ENCODE measurements around the gene CDC45.
A peak's percentile ranks its signal among the peaks of the same experiment; 100 is the strongest.

Gene CDC45

GRCh38 chr22:19535001-19535400 lies 55.3 kb downstream of the CDC45 start:
- TF ChIP-seq MYC (IDR thresholded peaks at IDR 0.05; ENCODE audit: low read depth, low read length) (no peak), POLR2A (IDR thresholded peaks at IDR 0.05; ENCODE audit: extremely low read depth, insufficient read length) (no peak), CTCF (IDR thresholded peaks at IDR 0.05; ENCODE audit: low read depth, low read length) (no peak), MAX (IDR thresholded peaks at IDR 0.05; ENCODE audit: low read depth, low read length) (no peak)
- peak; percentile 43 for DNase-seq (ENCODE audit: low read depth)
- no peak overlapping the region for H3K4me3 ChIP-seq (ENCODE audit: low read depth, low read length)

GRCh38 chr22:19536564-19536963 lies 56.8 kb downstream of the CDC45 start:
- no peak for DNase-seq (ENCODE audit: low read depth)
- TF ChIP-seq POLR2A (IDR thresholded peaks at IDR 0.05; ENCODE audit: extremely low read depth, insufficient read length) (no peak), MYC (IDR thresholded peaks at IDR 0.05; ENCODE audit: low read depth, low read length) (no peak), CTCF (IDR thresholded peaks at IDR 0.05; ENCODE audit: low read depth, low read length) (no peak), MAX (IDR thresholded peaks at IDR 0.05; ENCODE audit: low read depth, low read length) (no peak)
- H3K4me3 ChIP-seq (ENCODE audit: low read depth, low read length): no peak overlapping the region

GRCh38 chr22:19537941-19538488 lies 58.3 kb downstream of the CDC45 start:
- H3K4me3 ChIP-seq (ENCODE audit: low read depth, low read length): no peak overlapping the region
- DNase-seq (ENCODE audit: low read depth): no peak
- no peak for TF ChIP-seq MAX (IDR thresholded peaks at IDR 0.05; ENCODE audit: low read depth, low read length)
- TF ChIP-seq MYC (IDR thresholded peaks at IDR 0.05; ENCODE audit: low read depth, low read length): no peak
- no peak for TF ChIP-seq POLR2A (IDR thresholded peaks at IDR 0.05; ENCODE audit: extremely low read depth, insufficient read length)
- no peak for TF ChIP-seq CTCF (IDR thresholded peaks at IDR 0.05; ENCODE audit: low read depth, low read length)

- no peak for TF ChIP-seq POLR2A (IDR thresholded peaks at IDR 0.05; ENCODE audit: extremely low read depth, insufficient read length)
- TF ChIP-seq CTCF (IDR thresholded peaks at IDR 0.05; ENCODE audit: low read depth, low read length): no peak
- TF ChIP-seq MAX (IDR thresholded peaks at IDR 0.05; ENCODE audit: low read depth, low read length): no peak
- no peak for TF ChIP-seq MYC (IDR thresholded peaks at IDR 0.05; ENCODE audit: low read depth, low read length)
- DNase-seq (ENCODE audit: low read depth): no peak
- no peak overlapping the region for H3K4me3 ChIP-seq (ENCODE audit: low read depth, low read length)
These were observed 60.7 kb downstream of the CDC45 start for GRCh38 chr22:19540394-19540793.

DNA sequence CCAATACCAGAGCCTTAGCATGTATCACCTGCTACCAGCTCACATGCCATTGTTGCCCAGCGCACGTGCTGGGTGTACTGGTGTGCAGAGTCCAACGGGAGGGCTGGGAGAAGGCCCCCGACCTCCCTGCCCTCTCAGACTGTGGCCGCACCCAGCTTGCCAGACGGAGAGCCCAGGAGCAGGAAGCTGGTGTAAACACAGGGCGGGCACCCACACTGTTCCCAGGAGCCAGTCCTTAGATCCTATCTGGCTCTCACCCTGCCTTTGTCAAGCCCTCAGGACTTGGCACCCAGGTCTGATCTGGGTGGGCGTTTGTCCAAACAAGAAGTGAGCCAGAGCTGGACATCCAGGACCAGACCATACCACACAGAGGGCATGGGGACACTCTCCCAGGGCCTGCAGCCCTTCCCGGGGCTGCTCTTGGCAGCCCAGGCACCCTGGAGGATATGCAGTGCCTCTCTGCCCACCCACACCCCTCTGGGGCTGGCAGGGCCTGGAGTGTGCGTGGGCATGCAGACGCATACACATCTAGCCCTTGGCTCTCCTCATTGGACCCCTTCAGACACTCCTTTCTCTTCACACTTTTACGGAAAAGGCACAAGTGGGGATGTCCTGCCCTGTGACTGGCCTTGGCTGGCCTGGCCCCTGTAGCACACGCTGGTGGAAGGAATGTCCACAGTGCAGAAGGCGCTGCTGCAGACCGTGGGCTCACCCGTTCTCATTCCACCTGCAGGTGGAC lies 64.4 kb downstream of the CDC45 start:
- H3K4me3 ChIP-seq (ENCODE audit: low read depth, low read length): no peak overlapping the region
- no peak for DNase-seq (ENCODE audit: low read depth)
- TF ChIP-seq MAX (IDR thresholded peaks at IDR 0.05; ENCODE audit: low read depth, low read length) (no peak), POLR2A (IDR thresholded peaks at IDR 0.05; ENCODE audit: extremely low read depth, insufficient read length) (no peak), CTCF (IDR thresholded peaks at IDR 0.05; ENCODE audit: low read depth, low read length) (no peak), MYC (IDR thresholded peaks at IDR 0.05; ENCODE audit: low read depth, low read length) (no peak)

Data from NB4 (cell line).